ENCODE data around the gene GEN1. TPM values are rescaled to one million over a fixed set of nuclear protein-coding genes. Genes with fewer than 3 reads are reported as not detected.

Gene GEN1
- total and polyA plus RNA-seq, 4 donors = 1.2 to 12.7 (median 7.8) TPM

- Histone ChIP-seq H3K27ac (ENCODE audit: low read depth in 1 of 2, low read length in 2 of 2) (no peak within 1 kb of the TSS), H3K36me3 (ENCODE audit: control insufficient read depth in 4 of 4, insufficient read depth in 3 of 4, low read depth in 1 of 4, low read length in 3 of 4) (no peaks in the 10 kb centered on the region), H3K4me3 (ENCODE audit: low read depth in 1 of 3, low read length in 3 of 3) (no peak within 1 kb of the TSS), H3K9me3 (ENCODE audit: control insufficient read depth in 4 of 4, low read length in 3 of 4) (no peaks in the 10 kb centered on the region), H3K27me3 (ENCODE audit: control insufficient read depth in 4 of 4, insufficient read depth in 4 of 4, low read length in 3 of 4) (no peaks in the 10 kb centered on the region), H3K4me1 (ENCODE audit: control insufficient read depth in 4 of 4, insufficient read depth in 4 of 4, low read length in 3 of 4) (no peaks in the 10 kb centered on the region), H3K9ac (ENCODE audit: low read depth in 1 of 2, low read length in 2 of 2) (no peak within 1 kb of the TSS)
- TF ChIP-seq JUND (IDR thresholded peaks at IDR 0.05) (no peak), SP1 (IDR thresholded peaks at IDR 0.05) (no peak), RAD21 (IDR thresholded peaks at IDR 0.05) (no peak), REST (IDR thresholded peaks at IDR 0.05) (no peak), RXRA (IDR thresholded peaks at IDR 0.05) (no peak), FOXA2 (IDR thresholded peaks at IDR 0.05) (no peak), NR2F2 (IDR thresholded peaks at IDR 0.05) (no peak), FOXA1 (IDR thresholded peaks at IDR 0.05) (no peak), YY1 (IDR thresholded peaks at IDR 0.05) (no peak), HNF4A (conservative IDR thresholded peaks at IDR 0.05) (no peak), TAF1 (conservative IDR thresholded peaks at IDR 0.05) (no peak), GABPA (IDR thresholded peaks at IDR 0.05 in 1 of 2, conservative IDR thresholded peaks at IDR 0.05 in 1 of 2) (no peak)
- WGBS = 95% methylated on average over 26 of the region's 26 CpGs
- DNase-seq (ENCODE audit: low spot score) = no peak
These were observed 62.7 kb downstream of the GEN1 start, which contains the start of gene MSGN1 for GRCh38 chr2:17816396-17817245. MSGN1 (plus strand) TSS chr2:17816460; CDS start chr2:17816519, 59 bp downstream.

- Histone ChIP-seq H3K27ac (ENCODE audit: low read depth in 1 of 2, low read length in 2 of 2) (no peak overlapping the region), H3K36me3 (ENCODE audit: control insufficient read depth in 4 of 4, insufficient read depth in 3 of 4, low read depth in 1 of 4, low read length in 3 of 4) (no peaks in the 10 kb centered on the region)
These were observed 64.4 kb downstream of the GEN1 start for GRCh38 chr2:17818235-17818815.

More at GRCh38 chr2:17818235-17818815, 64.4 kb downstream of the GEN1 start:
- DNase-seq (ENCODE audit: low spot score) = no peak
- H3K4me3 ChIP-seq (ENCODE audit: low read depth in 1 of 3, low read length in 3 of 3) = no peak overlapping the region
- no peak overlapping the region for H3K9ac ChIP-seq (ENCODE audit: low read depth in 1 of 2, low read length in 2 of 2)
- TF ChIP-seq MAX (IDR thresholded peaks at IDR 0.05) (no peak), EGR1 (IDR thresholded peaks at IDR 0.05; ENCODE audit: low read depth in 2 of 2) (no peak), GABPA (IDR thresholded peaks at IDR 0.05 in 1 of 2, conservative IDR thresholded peaks at IDR 0.05 in 1 of 2) (no peak), FOXA2 (IDR thresholded peaks at IDR 0.05) (no peak), ATF3 (IDR thresholded peaks at IDR 0.05) (no peak), CTCF (IDR thresholded peaks at IDR 0.05; ENCODE audit: low read depth, low read length, missing input control) (no peak), YY1 (IDR thresholded peaks at IDR 0.05) (no peak), TAF1 (conservative IDR thresholded peaks at IDR 0.05) (no peak)
- WGBS = 87% methylated on average over 2 of the region's 2 CpGs
- H3K27me3 ChIP-seq (ENCODE audit: control insufficient read depth in 4 of 4, insufficient read depth in 4 of 4, low read length in 3 of 4) = no peaks in the 10 kb centered on the region
- no peaks in the 10 kb centered on the region for H3K9me3 ChIP-seq (ENCODE audit: control insufficient read depth in 4 of 4, low read length in 3 of 4)
- H3K4me1 ChIP-seq (ENCODE audit: control insufficient read depth in 4 of 4, insufficient read depth in 4 of 4, low read length in 3 of 4) = no peaks in the 10 kb centered on the region
